Measurements from ENCODE around the gene LSM11. TPM values are rescaled to one million over a fixed set of nuclear protein-coding genes. Genes with fewer than 3 reads are reported as not detected.

LSM11 gene
- total RNA-seq, 4 donors from 2014 or later: 3.6 to 5.6 (median 3.8) TPM

DNA sequence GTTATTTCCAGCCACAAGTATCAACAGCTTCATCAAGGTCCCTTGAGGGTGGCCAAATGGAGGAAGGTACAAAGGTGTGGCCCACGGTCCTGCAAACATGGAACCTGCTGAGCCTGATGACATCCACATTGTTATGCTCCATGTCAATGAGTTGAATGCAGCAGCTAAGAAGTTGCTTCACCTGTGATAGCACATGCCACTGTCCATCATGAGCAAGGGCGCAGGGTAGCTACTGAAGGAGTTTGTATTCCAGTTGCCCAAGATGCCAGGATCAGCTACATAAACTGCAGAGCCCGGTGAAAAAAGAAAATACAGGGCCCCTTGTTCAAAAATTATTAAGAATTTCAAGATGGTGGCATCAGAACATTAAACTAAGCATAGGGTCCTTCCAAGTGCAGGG is 24.2 kb downstream of the LSM11 start:
- no peak for DNase-seq (ENCODE audit: low spot score in 2 of 2)
- TF ChIP-seq POLR2A (IDR thresholded peaks at IDR 0.05): no peak
- TF ChIP-seq, protein P1, sequence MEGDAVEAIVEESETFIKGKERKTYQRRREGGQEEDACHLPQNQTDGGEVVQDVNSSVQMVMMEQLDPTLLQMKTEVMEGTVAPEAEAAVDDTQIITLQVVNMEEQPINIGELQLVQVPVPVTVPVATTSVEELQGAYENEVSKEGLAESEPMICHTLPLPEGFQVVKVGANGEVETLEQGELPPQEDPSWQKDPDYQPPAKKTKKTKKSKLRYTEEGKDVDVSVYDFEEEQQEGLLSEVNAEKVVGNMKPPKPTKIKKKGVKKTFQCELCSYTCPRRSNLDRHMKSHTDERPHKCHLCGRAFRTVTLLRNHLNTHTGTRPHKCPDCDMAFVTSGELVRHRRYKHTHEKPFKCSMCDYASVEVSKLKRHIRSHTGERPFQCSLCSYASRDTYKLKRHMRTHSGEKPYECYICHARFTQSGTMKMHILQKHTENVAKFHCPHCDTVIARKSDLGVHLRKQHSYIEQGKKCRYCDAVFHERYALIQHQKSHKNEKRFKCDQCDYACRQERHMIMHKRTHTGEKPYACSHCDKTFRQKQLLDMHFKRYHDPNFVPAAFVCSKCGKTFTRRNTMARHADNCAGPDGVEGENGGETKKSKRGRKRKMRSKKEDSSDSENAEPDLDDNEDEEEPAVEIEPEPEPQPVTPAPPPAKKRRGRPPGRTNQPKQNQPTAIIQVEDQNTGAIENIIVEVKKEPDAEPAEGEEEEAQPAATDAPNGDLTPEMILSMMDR (IDR thresholded peaks at IDR 0.05): no peak
- intact Hi-C loops (cut with DNase I; ENCODE audit: low total_unique reads): no loop called here
- 64 to 96% methylated on average over 3 of the region's 3 CpGs for WGBS, 2 donors
- no peak overlapping the region for H3K4me3 ChIP-seq (ENCODE audit: low read depth, poor library complexity, severe bottlenecking)

DNA sequence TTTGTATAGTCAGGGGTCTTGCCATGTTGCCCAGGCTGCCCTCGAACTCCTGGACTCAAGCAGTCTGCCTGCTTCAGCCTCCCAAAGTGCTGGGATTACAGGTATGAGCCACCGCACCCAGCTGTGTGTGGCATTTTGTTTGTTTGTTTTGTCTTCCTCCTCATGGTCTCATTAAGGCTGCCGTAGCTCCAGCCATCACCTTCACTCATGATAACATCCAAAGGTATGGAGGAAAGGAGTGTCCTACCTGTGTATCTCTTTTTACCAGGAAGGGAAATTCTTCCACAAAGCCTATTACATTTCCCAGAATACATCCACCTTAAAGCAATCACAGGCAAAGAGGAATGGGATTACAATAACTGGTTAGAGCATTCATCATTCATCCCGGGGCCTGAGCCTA is 27.2 kb downstream of the LSM11 start:
- no peak for DNase-seq (ENCODE audit: low spot score in 2 of 2)
- intact Hi-C loops (cut with DNase I; ENCODE audit: low total_unique reads): no loop called here
- TF ChIP-seq, protein P1 (IDR thresholded peaks at IDR 0.05): no peak
- TF ChIP-seq POLR2A (IDR thresholded peaks at IDR 0.05): no peak
- no peak overlapping the region for H3K4me3 ChIP-seq (ENCODE audit: low read depth, poor library complexity, severe bottlenecking)
- WGBS, 2 donors: 86 to 95% methylated on average over 4 of the region's 4 CpGs

DNA sequence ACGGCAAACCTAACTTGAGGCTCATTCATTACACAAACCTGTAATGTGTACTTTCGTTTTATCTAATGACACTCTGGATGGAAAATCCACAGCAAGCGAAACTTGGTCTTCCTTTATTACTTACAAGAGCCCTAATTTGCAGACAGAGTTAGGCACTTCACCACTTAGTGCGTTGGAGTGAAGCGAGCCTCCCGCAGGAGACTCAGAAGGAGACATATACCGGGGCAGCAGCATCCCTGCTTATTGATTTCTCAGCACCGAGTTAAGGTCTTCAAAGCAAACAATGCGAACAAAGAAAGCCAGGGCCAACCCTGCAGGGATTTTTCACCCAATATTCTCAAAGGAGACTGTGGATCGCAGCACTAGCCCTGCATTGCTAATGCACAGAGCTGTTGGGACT is 28.6 kb downstream of the LSM11 start:
- TF ChIP-seq, protein P1 (IDR thresholded peaks at IDR 0.05): no peak
- TF ChIP-seq POLR2A (IDR thresholded peaks at IDR 0.05): no peak
- no peak for DNase-seq (ENCODE audit: low spot score in 2 of 2)
- intact Hi-C loops (cut with DNase I; ENCODE audit: low total_unique reads): no loop called here
- H3K4me3 ChIP-seq (ENCODE audit: low read depth, poor library complexity, severe bottlenecking): no peak overlapping the region
- WGBS, 2 donors: 90 to 91% methylated on average over 10 of the region's 10 CpGs

DNA sequence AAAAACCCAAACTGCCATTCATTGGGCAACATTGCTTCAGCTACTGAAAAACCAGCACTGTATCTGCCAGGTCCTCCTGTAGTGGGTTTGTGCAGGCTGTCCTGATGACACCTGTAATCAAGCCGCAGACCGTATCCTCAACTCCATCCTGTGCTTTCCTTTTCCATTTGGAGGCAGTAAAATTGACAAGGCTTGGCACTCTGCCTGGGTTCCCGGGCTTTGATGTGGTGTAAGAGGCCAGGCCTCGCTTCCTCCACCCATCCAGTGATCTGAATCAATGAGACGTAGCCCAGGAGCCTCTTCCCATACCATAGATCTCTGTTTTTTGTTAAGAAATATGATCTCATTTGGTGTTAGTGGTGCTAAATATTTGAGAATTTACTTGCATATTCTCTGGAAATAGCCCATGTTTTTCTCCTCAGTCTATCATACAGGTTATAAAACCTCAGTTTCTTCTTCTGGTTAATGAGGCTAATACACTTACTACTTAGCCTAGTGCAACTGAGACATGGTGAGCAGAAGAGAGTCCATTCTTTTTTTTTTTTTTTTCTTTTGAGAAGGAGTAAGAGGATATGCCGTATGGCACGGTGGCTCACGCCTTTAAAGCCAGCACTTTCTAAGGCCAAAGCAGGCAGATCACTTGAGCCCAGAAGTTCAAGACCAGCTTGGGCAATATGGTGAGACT is 34.8 kb downstream of the LSM11 start:
- no peak overlapping the region for H3K4me3 ChIP-seq (ENCODE audit: low read depth, poor library complexity, severe bottlenecking)
- intact Hi-C loops (cut with DNase I; ENCODE audit: low total_unique reads): no loop called here
- no peak for DNase-seq (ENCODE audit: low spot score in 2 of 2)
- WGBS, 2 donors: 52 to 56% methylated on average over 8 of the region's 8 CpGs
- no peak for TF ChIP-seq POLR2A (IDR thresholded peaks at IDR 0.05)
- TF ChIP-seq, protein P1 (IDR thresholded peaks at IDR 0.05): no peak

DNA sequence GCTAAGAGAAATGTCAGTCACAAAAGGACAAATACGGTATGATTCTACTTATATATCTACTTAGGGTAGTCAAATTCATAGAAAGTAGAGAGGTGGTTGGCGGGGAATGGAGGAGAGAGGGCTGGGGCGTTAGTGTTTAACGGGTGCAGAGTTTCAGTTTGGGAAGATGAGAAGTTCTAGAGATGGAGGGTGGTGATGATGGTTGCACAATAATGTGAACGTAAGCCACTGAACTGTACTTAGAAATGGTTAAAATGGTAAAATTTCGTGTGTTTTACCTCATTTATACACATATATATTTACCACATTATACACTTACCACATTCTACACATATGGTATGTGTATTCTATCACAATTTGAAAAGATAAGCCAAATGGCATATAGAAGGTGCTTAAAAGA is 35.7 kb downstream of the LSM11 start:
- H3K4me3 ChIP-seq (ENCODE audit: low read depth, poor library complexity, severe bottlenecking): no peak overlapping the region
- intact Hi-C loops (cut with DNase I; ENCODE audit: low total_unique reads): no loop called here
- WGBS, 2 donors: 84 to 89% methylated on average over 6 of the region's 6 CpGs
- no peak for DNase-seq (ENCODE audit: low spot score in 2 of 2)
- TF ChIP-seq POLR2A (IDR thresholded peaks at IDR 0.05): no peak
- TF ChIP-seq, protein P1 (IDR thresholded peaks at IDR 0.05): no peak

DNA sequence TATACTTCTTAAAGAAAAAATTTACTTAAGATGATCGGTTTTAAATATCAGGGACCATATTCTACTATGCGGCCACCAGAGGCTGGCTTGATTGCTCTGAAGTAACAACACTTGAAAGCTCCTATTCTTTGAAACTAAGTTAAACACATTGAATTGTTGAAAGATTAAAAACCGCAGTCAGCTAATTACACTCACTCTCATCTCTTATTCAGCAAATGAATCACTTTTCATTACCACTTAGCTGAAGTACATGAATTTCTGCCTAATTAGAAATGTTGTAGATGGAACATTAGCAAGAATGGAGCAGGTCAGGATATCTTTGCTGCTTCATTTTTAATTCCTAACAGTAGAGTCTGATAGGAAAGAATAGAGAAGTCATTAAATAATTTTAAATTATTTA is 42.3 kb downstream of the LSM11 start:
- 93 to 94% methylated on average over 3 of the region's 3 CpGs for WGBS, 2 donors
- TF ChIP-seq, protein P1 (IDR thresholded peaks at IDR 0.05): no peak
- TF ChIP-seq POLR2A (IDR thresholded peaks at IDR 0.05): no peak
- intact Hi-C loops (cut with DNase I; ENCODE audit: low total_unique reads): no loop called here
- H3K4me3 ChIP-seq (ENCODE audit: low read depth, poor library complexity, severe bottlenecking): no peak overlapping the region
- no peak for DNase-seq (ENCODE audit: low spot score in 2 of 2)

Measured in lower leg skin (tissue), 4 donors.